ENCODE data around the gene ITGB2.

GRCh38 chr21:44874240-44874496 lies 46.5 kb downstream of the ITGB2 start:
- TF ChIP-seq POLR2A (IDR thresholded peaks at IDR 0.05) = no peak
- TF ChIP-seq, protein P1, sequence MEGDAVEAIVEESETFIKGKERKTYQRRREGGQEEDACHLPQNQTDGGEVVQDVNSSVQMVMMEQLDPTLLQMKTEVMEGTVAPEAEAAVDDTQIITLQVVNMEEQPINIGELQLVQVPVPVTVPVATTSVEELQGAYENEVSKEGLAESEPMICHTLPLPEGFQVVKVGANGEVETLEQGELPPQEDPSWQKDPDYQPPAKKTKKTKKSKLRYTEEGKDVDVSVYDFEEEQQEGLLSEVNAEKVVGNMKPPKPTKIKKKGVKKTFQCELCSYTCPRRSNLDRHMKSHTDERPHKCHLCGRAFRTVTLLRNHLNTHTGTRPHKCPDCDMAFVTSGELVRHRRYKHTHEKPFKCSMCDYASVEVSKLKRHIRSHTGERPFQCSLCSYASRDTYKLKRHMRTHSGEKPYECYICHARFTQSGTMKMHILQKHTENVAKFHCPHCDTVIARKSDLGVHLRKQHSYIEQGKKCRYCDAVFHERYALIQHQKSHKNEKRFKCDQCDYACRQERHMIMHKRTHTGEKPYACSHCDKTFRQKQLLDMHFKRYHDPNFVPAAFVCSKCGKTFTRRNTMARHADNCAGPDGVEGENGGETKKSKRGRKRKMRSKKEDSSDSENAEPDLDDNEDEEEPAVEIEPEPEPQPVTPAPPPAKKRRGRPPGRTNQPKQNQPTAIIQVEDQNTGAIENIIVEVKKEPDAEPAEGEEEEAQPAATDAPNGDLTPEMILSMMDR (IDR thresholded peaks at IDR 0.05) = no peak
